ENCODE data around the gene CDKN2C.
"Not testable (repeated sequence)": the region's sequence is repeated elsewhere in the genome, so short reads cannot be mapped to it uniquely, and the experiment has no call there.

Gene CDKN2C

GRCh38 chr1:50940291-50940690, 29.8 kb upstream of the CDKN2C start:
- Histone ChIP-seq H3K4me3 (ENCODE audit: low read depth in 1 of 2, low read length in 1 of 2) (no peak overlapping the region), H3K9me3 (no peaks in the 10 kb centered on the region), H3K27ac (no peak overlapping the region), H3K27me3 (no peaks in the 10 kb centered on the region), H3K36me3 (no peaks in the 10 kb centered on the region), H3K4me1 (ENCODE audit: control insufficient read depth in 1 of 2, insufficient read depth in 1 of 2, low read depth in 1 of 2, low read length in 1 of 2) (no peaks in the 10 kb centered on the region)
- no peak for TF ChIP-seq CTCF (IDR thresholded peaks at IDR 0.05)

GRCh38 chr1:50942334-50942733, 27.7 kb upstream of the CDKN2C start:
- Histone ChIP-seq H3K4me3 (ENCODE audit: low read depth in 1 of 2, low read length in 1 of 2) (no peak overlapping the region), H3K9me3 (no peaks in the 10 kb centered on the region), H3K27ac (no peak overlapping the region), H3K36me3 (no peaks in the 10 kb centered on the region), H3K27me3 (no peaks in the 10 kb centered on the region), H3K4me1 (ENCODE audit: control insufficient read depth in 1 of 2, insufficient read depth in 1 of 2, low read depth in 1 of 2, low read length in 1 of 2) (no peaks in the 10 kb centered on the region)
- TF ChIP-seq CTCF (IDR thresholded peaks at IDR 0.05) = no peak

- Histone ChIP-seq H3K27ac (no peak overlapping the region), H3K36me3 (no peaks in the 10 kb centered on the region), H3K27me3 (no peaks in the 10 kb centered on the region), H3K9me3 (no peaks in the 10 kb centered on the region), H3K4me3 (ENCODE audit: low read depth in 1 of 2, low read length in 1 of 2) (no peak overlapping the region), H3K4me1 (ENCODE audit: control insufficient read depth in 1 of 2, insufficient read depth in 1 of 2, low read depth in 1 of 2, low read length in 1 of 2) (no peaks in the 10 kb centered on the region)
- TF ChIP-seq CTCF (IDR thresholded peaks at IDR 0.05) = no peak
Measured at GRCh38 chr1:50949286-50949982, 20.6 kb upstream of the CDKN2C start.

GRCh38 chr1:50950396-50950795, 19.6 kb upstream of the CDKN2C start:
- Histone ChIP-seq H3K36me3 (no peaks in the 10 kb centered on the region), H3K27me3 (no peaks in the 10 kb centered on the region), H3K4me3 (ENCODE audit: low read depth in 1 of 2, low read length in 1 of 2) (no peak overlapping the region), H3K27ac (no peak overlapping the region), H3K4me1 (ENCODE audit: control insufficient read depth in 1 of 2, insufficient read depth in 1 of 2, low read depth in 1 of 2, low read length in 1 of 2) (no peaks in the 10 kb centered on the region), H3K9me3 (no peaks in the 10 kb centered on the region)
- TF ChIP-seq CTCF (IDR thresholded peaks at IDR 0.05) = no peak

GRCh38 chr1:50952566-50952965, 17.5 kb upstream of the CDKN2C start:
- not testable (repeated sequence) for H3K27me3 ChIP-seq; H3K9me3 ChIP-seq; H3K4me1 ChIP-seq (ENCODE audit: control insufficient read depth in 1 of 2, insufficient read depth in 1 of 2, low read depth in 1 of 2, low read length in 1 of 2); H3K27ac ChIP-seq; H3K36me3 ChIP-seq; H3K4me3 ChIP-seq (ENCODE audit: low read depth in 1 of 2, low read length in 1 of 2)

- Histone ChIP-seq H3K4me3 (ENCODE audit: low read depth in 1 of 2, low read length in 1 of 2) (no peak overlapping the region), H3K27ac (no peak overlapping the region), H3K9me3 (no peaks in the 10 kb centered on the region), H3K36me3 (no peaks in the 10 kb centered on the region), H3K27me3 (no peaks in the 10 kb centered on the region), H3K4me1 (ENCODE audit: control insufficient read depth in 1 of 2, insufficient read depth in 1 of 2, low read depth in 1 of 2, low read length in 1 of 2) (peaks cover 10 to 11% of the 10 kb centered on the region in 2 experiments)
- no peak for TF ChIP-seq CTCF (IDR thresholded peaks at IDR 0.05)
Measured at GRCh38 chr1:50955116-50955515, 14.9 kb upstream of the CDKN2C start.

All from neutrophil (primary cell).